ENCODE data around the gene MAP3K20.

DNA sequence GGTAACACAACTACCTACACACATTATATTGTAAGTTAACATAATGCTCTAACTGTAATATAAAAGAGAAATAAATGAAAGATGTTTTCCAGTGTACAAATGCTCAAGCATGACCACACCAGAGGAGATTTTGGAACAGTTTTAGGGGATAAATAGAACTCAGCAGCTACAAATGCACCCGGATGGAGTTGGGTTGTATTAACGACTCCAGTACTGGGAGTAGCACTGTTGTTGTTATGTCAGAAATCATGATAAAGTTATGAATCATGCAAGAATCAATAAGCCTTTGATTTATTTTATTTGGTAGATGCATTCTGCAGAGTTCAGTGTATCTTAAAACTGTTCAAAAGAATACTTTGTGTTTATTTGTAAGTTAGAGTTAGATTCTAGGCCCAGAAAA is 126.9 kb downstream of the MAP3K20 start:
- TF ChIP-seq POLR2AphosphoS5 (IDR thresholded peaks at IDR 0.05; ENCODE audit: low read depth, low read length) (no peak), POLR2A (IDR thresholded peaks at IDR 0.05; ENCODE audit: low read depth, low read length) (no peak), TAF1 (IDR thresholded peaks at IDR 0.05; ENCODE audit: borderline replicate concordance, low read depth, low read length) (no peak)
